Endothelial cell of umbilical vein (primary cell): ENCODE data around the gene ICAM5. TPM values are rescaled to one million over a fixed set of nuclear protein-coding genes. Genes with fewer than 3 reads are reported as not detected.

ENCODE experiments used
- BruUV-seq: library from RNA; stranded (reverse); fragments of 400-500 nt; replicated peaks from 2 replicates; lab custom pipeline; 2021; lab: Mats Ljungman, UMichigan
- CTCF ChIA-PET: fragments of 300-600, 350-600 bp; sonication (Branson Sonifier 250); formaldehyde crosslinking; loops from one replicate; lab custom pipeline; 2021; ENCODE audit warnings: antibody characterized with exemption, inconsistent platforms; lab: Charles Lee
- POLR2A ChIA-PET: fragments of 300-600, 350-600 bp; sonication (Branson Sonifier 250); formaldehyde crosslinking; loops from one replicate; lab custom pipeline; 2021; ENCODE audit warnings: antibody characterized with exemption, inconsistent platforms; lab: Charles Lee
- DNase-seq: peaks from one replicate; pipeline ENCODE4 v3.0.0-alpha.2; 2011; ENCODE audit warnings: low read depth, low spot score
- FAIRE-seq: peaks from 2 replicates; lab custom pipeline; 2011; peaks lifted over from hg19 to GRCh38; lab: Jason Lieb, UNC
- H2AFZ ChIP-seq: 2 replicates; pipeline ENCODE4 v1.6.0; 2012; ENCODE audit warnings: low read depth, low read length, control low read depth, inconsistent platforms
- H3K27ac ChIP-seq: 2 replicates; pipeline ENCODE4 v1.5.1; 2011; ENCODE audit warnings: low read depth, mild to moderate bottlenecking, control low read depth, low read length, moderate library complexity; ENCODE audit not compliant: insufficient read depth
- H3K27me3 ChIP-seq, 2 experiments: 2 replicates each; pipeline versions ENCODE4 v1.6.0 to v1.6.1; 2011; ENCODE audit warnings: low read length in 2 of 2, mixed read lengths in 1 of 2; ENCODE audit not compliant: control insufficient read depth in 2 of 2, insufficient read depth in 2 of 2
- H3K36me3 ChIP-seq, 2 experiments: 2 replicates in 1 of 2; 3 replicates in 1 of 2; pipeline ENCODE4 v1.5.1; 2011; ENCODE audit warnings: low read length in 2 of 2, mild to moderate bottlenecking in 1 of 2, moderate library complexity in 1 of 2; ENCODE audit not compliant: control insufficient read depth in 2 of 2, insufficient read depth in 2 of 2; ENCODE audit errors: extremely low read depth in 1 of 2
- H3K4me1 ChIP-seq: 3 replicates; pipeline ENCODE4 v1.5.1; 2011; ENCODE audit warnings: mild to moderate bottlenecking, low read length; ENCODE audit not compliant: control insufficient read depth, insufficient read depth; ENCODE audit errors: extremely low read depth
- H3K4me2 ChIP-seq: 2 replicates; pipeline ENCODE4 v1.6.1; 2011; ENCODE audit warnings: low read length, control low read depth, mixed read lengths; ENCODE audit not compliant: insufficient read depth
- H3K4me3 ChIP-seq, 3 experiments: fragments of 200-600 bp in 1 of 3; sonication (generic), shearing (Covaris generic) in 1 of 3; replicated peaks in 1 of 3; 2 replicates each; pipeline ENCODE4 v1.5.1; 2011 to 2016; ENCODE audit warnings: control low read depth in 3 of 3, low read length in 3 of 3, mild to moderate bottlenecking in 2 of 3, inconsistent platforms in 1 of 3, low read depth in 1 of 3, moderate library complexity in 1 of 3; ENCODE audit not compliant: insufficient read depth in 1 of 3
- H3K79me2 ChIP-seq: 2 replicates; pipeline ENCODE4 v1.6.0; 2012; ENCODE audit warnings: low read length, inconsistent platforms; ENCODE audit not compliant: control insufficient read depth, insufficient read depth
- H3K9ac ChIP-seq: replicated peaks from 2 replicates; pipeline ENCODE3; 2011; ENCODE audit warnings: low read length, control low read depth; ENCODE audit not compliant: insufficient read depth; ENCODE audit errors: extremely low read depth
- H3K9me1 ChIP-seq: replicated peaks from 3 replicates; pipeline ENCODE4 v1.6.0; 2011; ENCODE audit warnings: mild to moderate bottlenecking, low read length; ENCODE audit not compliant: control insufficient read depth, insufficient read depth; ENCODE audit errors: extremely low read depth
- H3K9me3 ChIP-seq: replicated peaks from 2 replicates; pipeline ENCODE4 v1.5.1; 2012; ENCODE audit warnings: low read length, inconsistent platforms; ENCODE audit not compliant: control insufficient read depth, insufficient read depth
- H4K20me1 ChIP-seq: replicated peaks from 2 replicates; pipeline ENCODE3; 2011; ENCODE audit warnings: mild to moderate bottlenecking, low read length; ENCODE audit not compliant: control insufficient read depth, insufficient read depth; ENCODE audit errors: extremely low read depth
- CTCF ChIP-seq, 2 donors: IDR thresholded peaks; 1 replicate in 1 of 2; 2 replicates in 1 of 2; pipeline ENCODE4 v1.5.1; 2011; ENCODE audit warnings: low read length in 2 of 2, mild to moderate bottlenecking in 2 of 2, moderate library complexity in 2 of 2, control low read depth in 1 of 2, inconsistent platforms in 1 of 2, low read depth in 1 of 2; ENCODE audit not compliant: insufficient read depth in 1 of 2; ENCODE audit errors: extremely low read depth in 1 of 2
- EZH2 ChIP-seq: IDR thresholded peaks from 2 replicates; pipeline ENCODE4 v1.6.1; 2012; ENCODE audit warnings: borderline replicate concordance, low read depth, mild to moderate bottlenecking, moderate library complexity, low read length, inconsistent platforms; ENCODE audit not compliant: severe bottlenecking
- FOS ChIP-seq: IDR thresholded peaks from 2 replicates; pipeline ENCODE4 v1.6.1; 2011; ENCODE audit warnings: mild to moderate bottlenecking, low read length, moderate library complexity, borderline replicate concordance; ENCODE audit not compliant: insufficient read depth
- GATA2 ChIP-seq: IDR thresholded peaks from 2 replicates; pipeline ENCODE4 v1.7.0; 2011; ENCODE audit warnings: low read depth, mild to moderate bottlenecking, moderate library complexity, mixed read lengths, low read length; ENCODE audit not compliant: insufficient read length, insufficient read depth
- JUN ChIP-seq: IDR thresholded peaks from 2 replicates; pipeline ENCODE4 v1.6.1; 2011; ENCODE audit warnings: borderline replicate concordance, low read depth; ENCODE audit not compliant: insufficient read length, insufficient read depth
- MAX ChIP-seq: IDR thresholded peaks from 2 replicates; pipeline ENCODE4 v1.6.1; 2011; ENCODE audit not compliant: insufficient read depth, insufficient read length
- MYC ChIP-seq: IDR thresholded peaks from one replicate; pipeline ENCODE4 v1.6.1; 2011; ENCODE audit warnings: mild to moderate bottlenecking, low read depth, low read length
- POLR2A ChIP-seq: IDR thresholded peaks from 2 replicates; pipeline ENCODE4 v1.6.1; 2012; ENCODE audit warnings: low read depth, mild to moderate bottlenecking, control low read depth, low read length
- POLR2AphosphoS5 ChIP-seq: IDR thresholded peaks from 2 replicates; pipeline ENCODE4 v1.6.1; 2012; ENCODE audit warnings: low read depth, mild to moderate bottlenecking, control low read depth, low read length, moderate library complexity; ENCODE audit not compliant: insufficient read depth
- dilution Hi-C: fragments of 300-500 bp; cut with MboI; formaldehyde crosslinking; loops from one replicate; pipeline ENCODE4 v1.15.0; 2019; ENCODE audit warnings: low sequenced_read_pairs; ENCODE audit not compliant: extremely low pct_ligation_motif_present
- intact Hi-C: fragments of 100-400 bp; cut with micrococcal nuclease; formaldehyde crosslinking; loops from one replicate; pipeline ENCODE4 v1.10.0; 2022
- polyA plus RNA-seq, 4 experiments: library from polyadenylated mRNA; depleted of rRNA in 3 of 4; stranded (reverse) in 3 of 4; unstranded in 1 of 4; fragments of >200 nt; gene quantifications; 2 replicates each; pipeline versions ENCODE4 v1.2.1 to v1.2.3, GENCODE V29; 2011 to 2012; ENCODE audit warnings: missing spikeins in 1 of 4
- total RNA-seq: library from RNA; stranded (reverse); gene quantifications from 2 replicates; pipeline ENCODE4 v1.2.3, GENCODE V29; 2021

Gene ICAM5
- total and polyA plus RNA-seq, 2 donors (not counting 3 experiments of a cell fraction or from before 2014, with no cell fraction given): 0.10 to 0.40 TPM

DNA sequence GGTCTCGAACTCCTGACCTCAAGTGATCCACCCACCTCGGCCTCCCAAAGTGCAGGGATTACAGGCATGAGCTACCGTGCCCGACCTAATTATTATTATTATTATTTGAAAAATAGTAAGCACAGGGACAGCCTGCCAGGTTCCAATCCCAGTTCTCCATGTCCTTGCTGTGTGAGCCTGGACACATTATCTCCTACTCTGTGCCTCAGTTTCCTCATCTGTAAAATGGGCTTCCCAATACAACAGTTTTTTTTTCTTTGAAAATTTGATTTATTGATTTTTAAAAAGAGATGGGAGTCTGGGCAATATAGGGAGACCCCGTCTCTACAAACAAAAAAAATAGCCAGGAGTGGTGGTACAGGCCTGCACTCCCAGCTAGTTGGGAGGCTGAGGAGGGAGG lies 16.6 kb downstream of the ICAM5 start:
- Histone ChIP-seq H3K9me1 (no peaks in the 10 kb centered on the region), H3K27me3 (no peaks in the 10 kb centered on the region), H2AFZ (no peak overlapping the region), H3K36me3 (peaks cover 0 to 3% of the 10 kb centered on the region in 2 experiments), H3K9me3 (no peaks in the 10 kb centered on the region), H4K20me1 (no peaks in the 10 kb centered on the region), H3K4me2 (no peak overlapping the region), H3K9ac (no peak overlapping the region), H3K4me1 (no peaks in the 10 kb centered on the region), H3K4me3 (no peak overlapping the region), H3K27ac (no peak overlapping the region), H3K79me2 (no peaks in the 10 kb centered on the region)
- no peak for FAIRE-seq
- ChIA-PET POLR2A (no interaction called here), CTCF (interaction anchor here (0.6 to 2.3 kb wide), 6 partner anchors 37 to 1369 kb away, joined by 3 to 9 read pairs (median 6); no protein-coding TSS in a partner anchor)
- DNase-seq: no peak
- TF ChIP-seq CTCF (IDR thresholded peaks at IDR 0.05; ENCODE audit: extremely low read depth in 1 of 2, insufficient read depth in 1 of 2, low read depth in 1 of 2, low read length in 2 of 2): no peak
- no peak for TF ChIP-seq MYC
- no peak for TF ChIP-seq EZH2
- no peak for TF ChIP-seq JUN
- TF ChIP-seq FOS: no peak
- no peak for TF ChIP-seq MAX
- no peak for TF ChIP-seq POLR2A
- no peak for TF ChIP-seq POLR2AphosphoS5
- TF ChIP-seq GATA2: no peak
- dilution Hi-C loops (no loop called here), intact Hi-C loops (no loop called here)
- BruUV-seq: no TSS peak
